ENCODE results near the gene SHD. TPM values are rescaled to one million over a fixed set of nuclear protein-coding genes. Genes with fewer than 3 reads are reported as not detected.

The SHD gene
- total RNA-seq, 1 donor from 2014 or later: 0.74 TPM

GRCh38 chr19:4313847-4314490 is 34.9 kb downstream of the SHD start:
- Mint-ChIP-seq H3K36me3 (ENCODE audit: insufficient read depth) (peaks cover 10% of the 10 kb centered on the region), H3K4me1 (ENCODE audit: low read depth) (no peaks in the 10 kb centered on the region), H3K9me3 (ENCODE audit: low read depth) (peaks cover 5% of the 10 kb centered on the region), H3K27me3 (no peaks in the 10 kb centered on the region), H3K4me3 (ENCODE audit: low read depth) (no peak overlapping the region), H3K27ac (no peak overlapping the region)
- TF ChIP-seq, protein P1, sequence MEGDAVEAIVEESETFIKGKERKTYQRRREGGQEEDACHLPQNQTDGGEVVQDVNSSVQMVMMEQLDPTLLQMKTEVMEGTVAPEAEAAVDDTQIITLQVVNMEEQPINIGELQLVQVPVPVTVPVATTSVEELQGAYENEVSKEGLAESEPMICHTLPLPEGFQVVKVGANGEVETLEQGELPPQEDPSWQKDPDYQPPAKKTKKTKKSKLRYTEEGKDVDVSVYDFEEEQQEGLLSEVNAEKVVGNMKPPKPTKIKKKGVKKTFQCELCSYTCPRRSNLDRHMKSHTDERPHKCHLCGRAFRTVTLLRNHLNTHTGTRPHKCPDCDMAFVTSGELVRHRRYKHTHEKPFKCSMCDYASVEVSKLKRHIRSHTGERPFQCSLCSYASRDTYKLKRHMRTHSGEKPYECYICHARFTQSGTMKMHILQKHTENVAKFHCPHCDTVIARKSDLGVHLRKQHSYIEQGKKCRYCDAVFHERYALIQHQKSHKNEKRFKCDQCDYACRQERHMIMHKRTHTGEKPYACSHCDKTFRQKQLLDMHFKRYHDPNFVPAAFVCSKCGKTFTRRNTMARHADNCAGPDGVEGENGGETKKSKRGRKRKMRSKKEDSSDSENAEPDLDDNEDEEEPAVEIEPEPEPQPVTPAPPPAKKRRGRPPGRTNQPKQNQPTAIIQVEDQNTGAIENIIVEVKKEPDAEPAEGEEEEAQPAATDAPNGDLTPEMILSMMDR (IDR thresholded peaks at IDR 0.05; ENCODE audit: unreplicated experiment): no peak
- no peak for DNase-seq (ENCODE audit: low spot score, unreplicated experiment)

GRCh38 chr19:4316956-4317355 is 37.9 kb downstream of the SHD start:
- H3K4me3 Mint-ChIP-seq (ENCODE audit: low read depth): no peak overlapping the region
- H3K36me3 Mint-ChIP-seq (ENCODE audit: insufficient read depth): peaks cover 23% of the 10 kb centered on the region
- no peak overlapping the region for H3K27ac Mint-ChIP-seq
- H3K9me3 Mint-ChIP-seq (ENCODE audit: low read depth): peaks cover 20% of the 10 kb centered on the region
- TF ChIP-seq, protein P1 (IDR thresholded peaks at IDR 0.05; ENCODE audit: unreplicated experiment): no peak
- DNase-seq (ENCODE audit: low spot score, unreplicated experiment): no peak
- H3K27me3 Mint-ChIP-seq: no peaks in the 10 kb centered on the region
- H3K4me1 Mint-ChIP-seq (ENCODE audit: low read depth): no peaks in the 10 kb centered on the region

- H3K36me3 Mint-ChIP-seq (ENCODE audit: insufficient read depth): peaks cover 26% of the 10 kb centered on the region
- DNase-seq (ENCODE audit: low spot score, unreplicated experiment): no peak
- no peaks in the 10 kb centered on the region for H3K27me3 Mint-ChIP-seq
- TF ChIP-seq, protein P1 (IDR thresholded peaks at IDR 0.05; ENCODE audit: unreplicated experiment): no peak
- H3K27ac Mint-ChIP-seq: no peak overlapping the region
- no peaks in the 10 kb centered on the region for H3K4me1 Mint-ChIP-seq (ENCODE audit: low read depth)
- no peak overlapping the region for H3K4me3 Mint-ChIP-seq (ENCODE audit: low read depth)
- H3K9me3 Mint-ChIP-seq (ENCODE audit: low read depth): peaks cover 20% of the 10 kb centered on the region
Observed at GRCh38 chr19:4318460-4318859, 39.4 kb downstream of the SHD start.

DNA sequence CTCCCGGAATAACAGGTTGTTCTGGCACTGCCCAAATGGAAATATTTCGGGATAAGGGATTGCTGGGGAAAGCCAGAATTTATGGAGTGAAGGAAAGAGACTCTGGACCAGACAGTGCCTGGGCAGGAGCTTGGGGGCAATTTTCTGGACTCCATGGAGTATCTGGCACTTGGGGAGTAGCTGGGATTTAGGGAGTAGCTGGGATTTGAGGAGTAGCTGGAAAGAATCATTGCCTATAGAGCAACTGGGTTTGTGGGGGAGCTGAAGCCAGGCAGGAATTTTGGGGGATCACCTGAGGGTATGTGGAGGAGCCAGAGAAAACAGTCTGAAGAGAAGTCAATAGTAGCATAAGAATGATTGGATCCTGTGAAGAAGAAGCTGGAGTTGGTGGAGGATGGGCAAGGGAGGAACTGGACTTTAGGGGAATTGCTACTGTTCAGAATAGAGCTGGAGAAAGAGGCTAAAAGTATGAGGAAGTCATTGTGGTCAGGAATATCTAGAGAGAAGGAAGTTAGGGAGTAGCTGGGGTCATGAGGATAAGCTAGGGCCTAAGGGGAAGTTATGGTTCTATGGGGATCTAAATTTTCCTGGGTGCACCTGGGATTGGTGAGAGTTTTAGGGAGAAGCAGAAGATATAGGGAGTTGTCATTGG is 40.1 kb downstream of the SHD start:
- H3K36me3 Mint-ChIP-seq (ENCODE audit: insufficient read depth): peaks cover 26% of the 10 kb centered on the region
- no peak overlapping the region for H3K27ac Mint-ChIP-seq
- TF ChIP-seq, protein P1 (IDR thresholded peaks at IDR 0.05; ENCODE audit: unreplicated experiment): no peak
- H3K4me3 Mint-ChIP-seq (ENCODE audit: low read depth): no peak overlapping the region
- no peaks in the 10 kb centered on the region for H3K4me1 Mint-ChIP-seq (ENCODE audit: low read depth)
- no peak for DNase-seq (ENCODE audit: low spot score, unreplicated experiment)
- peaks cover 20% of the 10 kb centered on the region for H3K9me3 Mint-ChIP-seq (ENCODE audit: low read depth)
- H3K27me3 Mint-ChIP-seq: no peaks in the 10 kb centered on the region

GRCh38 chr19:4320419-4320818 is 41.4 kb downstream of the SHD start:
- Mint-ChIP-seq H3K27me3 (no peaks in the 10 kb centered on the region), H3K4me1 (ENCODE audit: low read depth) (no peaks in the 10 kb centered on the region), H3K9me3 (ENCODE audit: low read depth) (peaks cover 20% of the 10 kb centered on the region), H3K36me3 (ENCODE audit: insufficient read depth) (peaks cover 29% of the 10 kb centered on the region), H3K27ac (no peak overlapping the region), H3K4me3 (ENCODE audit: low read depth) (no peak overlapping the region)
- no peak for DNase-seq (ENCODE audit: low spot score, unreplicated experiment)
- TF ChIP-seq, protein P1 (IDR thresholded peaks at IDR 0.05; ENCODE audit: unreplicated experiment): no peak
